ENCODE results near the gene RNF7.

Gene RNF7

GRCh38 chr3:141764045-141764444, 25.9 kb downstream of the RNF7 start:
- 97% methylated on average over 2 of the region's 2 CpGs for WGBS (ENCODE audit: insufficient coverage)
- CTCF ChIA-PET: interaction anchor here (0.8 to 1.6 kb wide), 3 partner anchors 9 to 81 kb away, joined by 3 to 5 read pairs (median 4); no protein-coding TSS in a partner anchor
- Histone ChIP-seq H3K4me1 (ENCODE audit: control extremely low read depth in 1 of 4, control insufficient read depth in 4 of 4, insufficient read depth in 4 of 4, low read length in 3 of 4) (peaks cover 20 to 36% (median 23%) of the 10 kb centered on the region in 4 experiments), H3K36me3 (ENCODE audit: control insufficient read depth in 4 of 4, insufficient read depth in 4 of 4, low read length in 3 of 4) (no peaks in the 10 kb centered on the region), H3K27ac (ENCODE audit: insufficient read depth in 1 of 2, low read depth in 1 of 2, low read length in 2 of 2, poor library complexity in 1 of 2, severe bottlenecking in 2 of 2) (no peak overlapping the region), H3K4me3 (ENCODE audit: control insufficient read depth in 1 of 7, extremely low read depth in 1 of 7, insufficient read depth in 4 of 7, low read depth in 2 of 7, low read length in 6 of 7) (no peak overlapping the region), H3K27me3 (replicated peaks in 2 of 5; ENCODE audit: control insufficient read depth in 4 of 5, insufficient read depth in 5 of 5, low read length in 4 of 5) (no peaks in the 10 kb centered on the region), H3K9me3 (ENCODE audit: control extremely low read depth in 1 of 5, control insufficient read depth in 4 of 5, insufficient read depth in 2 of 5, low read depth in 1 of 5, low read length in 4 of 5) (no peaks in the 10 kb centered on the region)
- POLR2A ChIA-PET: no interaction called here
- DNase-seq: no peak

- Histone ChIP-seq H3K4me1 (ENCODE audit: control extremely low read depth in 1 of 4, control insufficient read depth in 4 of 4, insufficient read depth in 4 of 4, low read length in 3 of 4) (peaks cover 20 to 36% (median 23%) of the 10 kb centered on the region in 4 experiments), H3K4me3 (ENCODE audit: control insufficient read depth in 1 of 7, extremely low read depth in 1 of 7, insufficient read depth in 4 of 7, low read depth in 2 of 7, low read length in 6 of 7) (no peak overlapping the region), H3K27me3 (replicated peaks in 2 of 5; ENCODE audit: control insufficient read depth in 4 of 5, insufficient read depth in 5 of 5, low read length in 4 of 5) (no peaks in the 10 kb centered on the region), H3K36me3 (ENCODE audit: control insufficient read depth in 4 of 4, insufficient read depth in 4 of 4, low read length in 3 of 4) (no peaks in the 10 kb centered on the region), H3K9me3 (ENCODE audit: control extremely low read depth in 1 of 5, control insufficient read depth in 4 of 5, insufficient read depth in 2 of 5, low read depth in 1 of 5, low read length in 4 of 5) (no peaks in the 10 kb centered on the region), H3K27ac (ENCODE audit: insufficient read depth in 1 of 2, low read depth in 1 of 2, low read length in 2 of 2, poor library complexity in 1 of 2, severe bottlenecking in 2 of 2) (no peak overlapping the region)
- POLR2A ChIA-PET: no interaction called here
- 100% methylated on average over 1 of the region's 1 CpG for WGBS (ENCODE audit: insufficient coverage)
- DNase-seq: no peak
- CTCF ChIA-PET: interaction anchor here (1.1 to 1.6 kb wide), 3 partner anchors 14 to 111 kb away, joined by 3 to 5 read pairs (median 4); no protein-coding TSS in a partner anchor
These were observed 26.4 kb downstream of the RNF7 start for GRCh38 chr3:141764465-141764864.

- Histone ChIP-seq H3K27me3 (replicated peaks in 2 of 5; ENCODE audit: control insufficient read depth in 4 of 5, insufficient read depth in 5 of 5, low read length in 4 of 5) (no peaks in the 10 kb centered on the region), H3K9me3 (ENCODE audit: control extremely low read depth in 1 of 5, control insufficient read depth in 4 of 5, insufficient read depth in 2 of 5, low read depth in 1 of 5, low read length in 4 of 5) (no peaks in the 10 kb centered on the region), H3K36me3 (ENCODE audit: control insufficient read depth in 4 of 4, insufficient read depth in 4 of 4, low read length in 3 of 4) (no peaks in the 10 kb centered on the region), H3K27ac (ENCODE audit: insufficient read depth in 1 of 2, low read depth in 1 of 2, low read length in 2 of 2, poor library complexity in 1 of 2, severe bottlenecking in 2 of 2) (no peak overlapping the region), H3K4me1 (ENCODE audit: control extremely low read depth in 1 of 4, control insufficient read depth in 4 of 4, insufficient read depth in 4 of 4, low read length in 3 of 4) (peaks cover 20 to 36% (median 23%) of the 10 kb centered on the region in 4 experiments), H3K4me3 (ENCODE audit: control insufficient read depth in 1 of 7, extremely low read depth in 1 of 7, insufficient read depth in 4 of 7, low read depth in 2 of 7, low read length in 6 of 7) (no peak overlapping the region)
- ChIA-PET POLR2A (no interaction called here), CTCF (interaction anchor here (0.8 to 1.7 kb wide), 7 partner anchors 12 to 150 kb away, joined by 3 to 4 read pairs (median 3); no protein-coding TSS in a partner anchor)
- no peak for DNase-seq
- 83% methylated on average over 2 of the region's 2 CpGs for WGBS (ENCODE audit: insufficient coverage)
These were observed 26.9 kb downstream of the RNF7 start for GRCh38 chr3:141764986-141765385.

GRCh38 chr3:141767066-141767465, 29.0 kb downstream of the RNF7 start:
- CTCF ChIA-PET: interaction anchor here (1.0 to 3.9 kb wide), 7 partner anchors 18 to 165 kb away, joined by 3 to 18 read pairs (median 4); no protein-coding TSS in a partner anchor
- Histone ChIP-seq H3K4me1 (ENCODE audit: control extremely low read depth in 1 of 4, control insufficient read depth in 4 of 4, insufficient read depth in 4 of 4, low read length in 3 of 4) (peaks cover 20 to 36% (median 23%) of the 10 kb centered on the region in 4 experiments), H3K9me3 (ENCODE audit: control extremely low read depth in 1 of 5, control insufficient read depth in 4 of 5, insufficient read depth in 2 of 5, low read depth in 1 of 5, low read length in 4 of 5) (no peaks in the 10 kb centered on the region), H3K27me3 (replicated peaks in 2 of 5; ENCODE audit: control insufficient read depth in 4 of 5, insufficient read depth in 5 of 5, low read length in 4 of 5) (no peaks in the 10 kb centered on the region), H3K4me3 (ENCODE audit: control insufficient read depth in 1 of 7, extremely low read depth in 1 of 7, insufficient read depth in 4 of 7, low read depth in 2 of 7, low read length in 6 of 7) (peak overlapping the region in 1 of 7 experiments; percentile 16), H3K27ac (ENCODE audit: insufficient read depth in 1 of 2, low read depth in 1 of 2, low read length in 2 of 2, poor library complexity in 1 of 2, severe bottlenecking in 2 of 2) (no peak overlapping the region), H3K36me3 (ENCODE audit: control insufficient read depth in 4 of 4, insufficient read depth in 4 of 4, low read length in 3 of 4) (no peaks in the 10 kb centered on the region)
- POLR2A ChIA-PET: interaction anchor here (0.6 to 1.4 kb wide), 3 partner anchors 29 to 359 kb away, joined by 3 to 5 read pairs (median 4); partner anchors contain the start of gene RNF7
- WGBS (ENCODE audit: insufficient coverage): no CpG with 5 or more reads among the region's 2 CpGs
- peak; percentile 43 to 87 (median 71) for DNase-seq

- Histone ChIP-seq H3K4me3 (ENCODE audit: control insufficient read depth in 1 of 7, extremely low read depth in 1 of 7, insufficient read depth in 4 of 7, low read depth in 2 of 7, low read length in 6 of 7) (no peak overlapping the region), H3K27ac (ENCODE audit: insufficient read depth in 1 of 2, low read depth in 1 of 2, low read length in 2 of 2, poor library complexity in 1 of 2, severe bottlenecking in 2 of 2) (no peak overlapping the region), H3K36me3 (ENCODE audit: control insufficient read depth in 4 of 4, insufficient read depth in 4 of 4, low read length in 3 of 4) (no peaks in the 10 kb centered on the region), H3K27me3 (replicated peaks in 2 of 5; ENCODE audit: control insufficient read depth in 4 of 5, insufficient read depth in 5 of 5, low read length in 4 of 5) (no peaks in the 10 kb centered on the region), H3K9me3 (ENCODE audit: control extremely low read depth in 1 of 5, control insufficient read depth in 4 of 5, insufficient read depth in 2 of 5, low read depth in 1 of 5, low read length in 4 of 5) (no peaks in the 10 kb centered on the region), H3K4me1 (ENCODE audit: control extremely low read depth in 1 of 4, control insufficient read depth in 4 of 4, insufficient read depth in 4 of 4, low read length in 3 of 4) (peaks cover 20 to 36% (median 23%) of the 10 kb centered on the region in 4 experiments)
- WGBS (ENCODE audit: insufficient coverage): 89% methylated on average over 4 of the region's 6 CpGs
- CTCF ChIA-PET: interaction anchor here (0.6 to 3.9 kb wide), 4 partner anchors 15 to 31 kb away, joined by 3 to 18 read pairs (median 4); partner anchors contain the start of gene RNF7
- no peak for DNase-seq
- POLR2A ChIA-PET: no interaction called here
These were observed 31.3 kb downstream of the RNF7 start for GRCh38 chr3:141769221-141769894.

GRCh38 chr3:141773676-141774075, 35.6 kb downstream of the RNF7 start:
- Histone ChIP-seq H3K36me3 (ENCODE audit: control insufficient read depth in 4 of 4, insufficient read depth in 4 of 4, low read length in 3 of 4) (no peaks in the 10 kb centered on the region), H3K27me3 (replicated peaks in 2 of 5; ENCODE audit: control insufficient read depth in 4 of 5, insufficient read depth in 5 of 5, low read length in 4 of 5) (no peaks in the 10 kb centered on the region), H3K4me3 (ENCODE audit: control insufficient read depth in 1 of 7, extremely low read depth in 1 of 7, insufficient read depth in 4 of 7, low read depth in 2 of 7, low read length in 6 of 7) (no peak overlapping the region), H3K27ac (ENCODE audit: insufficient read depth in 1 of 2, low read depth in 1 of 2, low read length in 2 of 2, poor library complexity in 1 of 2, severe bottlenecking in 2 of 2) (no peak overlapping the region), H3K4me1 (ENCODE audit: control extremely low read depth in 1 of 4, control insufficient read depth in 4 of 4, insufficient read depth in 4 of 4, low read length in 3 of 4) (no peaks in the 10 kb centered on the region), H3K9me3 (ENCODE audit: control extremely low read depth in 1 of 5, control insufficient read depth in 4 of 5, insufficient read depth in 2 of 5, low read depth in 1 of 5, low read length in 4 of 5) (no peaks in the 10 kb centered on the region)
- 100% methylated on average over 2 of the region's 6 CpGs for WGBS (ENCODE audit: insufficient coverage)
- ChIA-PET CTCF (interaction anchor here (1.2 kb wide), 1 partner anchor 21 kb away, joined by 4 read pairs; no protein-coding TSS in a partner anchor), POLR2A (interaction anchor here (0.6 kb wide), 1 partner anchor 124 kb away, joined by 4 read pairs; no protein-coding TSS in a partner anchor)
- no peak for DNase-seq

GRCh38 chr3:141776376-141776775, 38.3 kb downstream of the RNF7 start:
- POLR2A ChIA-PET: interaction anchor here (1.1 kb wide), 1 partner anchor 12 kb away, joined by 3 read pairs; no protein-coding TSS in a partner anchor
- no peak overlapping the region for H3K4me3 ChIP-seq (ENCODE audit: control insufficient read depth in 1 of 7, extremely low read depth in 1 of 7, insufficient read depth in 4 of 7, low read depth in 2 of 7, low read length in 6 of 7)
- over 99% methylated on average over 14 of the region's 14 CpGs for WGBS (ENCODE audit: insufficient coverage)
- H3K27me3 ChIP-seq (replicated peaks in 2 of 5; ENCODE audit: control insufficient read depth in 4 of 5, insufficient read depth in 5 of 5, low read length in 4 of 5): no peaks in the 10 kb centered on the region
- CTCF ChIA-PET: no interaction called here
- H3K4me1 ChIP-seq (ENCODE audit: control extremely low read depth in 1 of 4, control insufficient read depth in 4 of 4, insufficient read depth in 4 of 4, low read length in 3 of 4): no peaks in the 10 kb centered on the region
- no peaks in the 10 kb centered on the region for H3K36me3 ChIP-seq (ENCODE audit: control insufficient read depth in 4 of 4, insufficient read depth in 4 of 4, low read length in 3 of 4)
- no peak overlapping the region for H3K27ac ChIP-seq (ENCODE audit: insufficient read depth in 1 of 2, low read depth in 1 of 2, low read length in 2 of 2, poor library complexity in 1 of 2, severe bottlenecking in 2 of 2)
- no peaks in the 10 kb centered on the region for H3K9me3 ChIP-seq (ENCODE audit: control extremely low read depth in 1 of 5, control insufficient read depth in 4 of 5, insufficient read depth in 2 of 5, low read depth in 1 of 5, low read length in 4 of 5)
- DNase-seq: no peak
